ENCODE measurements around the gene ENTPD7. TPM values are rescaled to one million over a fixed set of nuclear protein-coding genes. Genes with fewer than 3 reads are reported as not detected.
"Not testable (repeated sequence)": the region's sequence is repeated elsewhere in the genome, so short reads cannot be mapped to it uniquely, and the experiment has no call there.

Gene ENTPD7
- total RNA-seq, 2 donors from 2014 or later = 2.9 to 4.2 TPM

DNA sequence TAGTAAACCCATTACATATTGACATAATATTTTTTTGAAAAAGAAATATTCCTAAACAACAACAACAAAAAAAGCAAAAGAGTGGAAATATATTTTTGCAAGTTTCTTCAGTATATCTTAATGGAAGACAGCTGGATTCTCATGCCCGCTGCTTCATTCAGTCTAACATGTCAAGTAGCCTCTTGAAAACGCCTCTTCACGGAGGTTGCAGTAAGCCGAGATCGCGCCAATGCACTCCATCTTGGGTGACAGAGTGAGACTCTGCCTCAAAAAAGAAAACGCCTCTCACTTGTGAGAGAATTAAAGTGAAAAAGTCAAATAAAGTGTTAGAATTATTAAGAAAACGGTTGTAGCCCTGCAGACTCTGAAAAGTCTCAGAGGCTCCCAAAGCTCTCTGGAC, 74.1 kb downstream of the ENTPD7 start:
- Mint-ChIP-seq H3K9me3 (no peaks in the 10 kb centered on the region), H3K4me3 (peak overlapping the region; percentile 100), H3K27me3 (no peaks in the 10 kb centered on the region), H3K4me1 (peaks cover 20% of the 10 kb centered on the region), H3K36me3 (ENCODE audit: low read depth) (peaks cover 67% of the 10 kb centered on the region), H3K27ac (no peak overlapping the region)
- no peak for ATAC-seq (replicated peaks)

DNA sequence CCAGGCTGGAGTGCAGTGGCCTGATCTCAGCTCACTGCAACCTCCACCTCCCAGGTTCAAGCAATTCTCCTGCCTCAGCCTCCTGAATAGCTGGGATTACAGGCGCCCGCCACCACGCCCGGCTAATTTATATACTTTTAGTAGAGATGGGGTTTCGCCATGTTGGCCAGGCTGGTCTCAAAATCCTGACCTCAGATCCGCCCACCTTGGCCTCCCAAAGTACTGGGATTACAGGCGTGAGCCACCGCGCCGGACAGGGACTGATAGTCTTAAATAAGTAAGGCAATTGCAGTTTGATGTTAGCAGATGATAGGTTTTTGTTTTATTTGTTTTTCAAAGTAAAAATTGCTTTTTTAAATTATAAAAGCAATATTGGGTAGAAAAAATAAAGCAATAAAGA, 74.8 kb downstream of the ENTPD7 start:
- H3K4me3 Mint-ChIP-seq = peak overlapping the region; percentile 100
- not testable (repeated sequence) for ATAC-seq (replicated peaks); H3K9me3 Mint-ChIP-seq; H3K27me3 Mint-ChIP-seq; H3K27ac Mint-ChIP-seq
- peaks cover 20% of the 10 kb centered on the region for H3K4me1 Mint-ChIP-seq
- H3K36me3 Mint-ChIP-seq (ENCODE audit: low read depth) = peaks cover 67% of the 10 kb centered on the region

DNA sequence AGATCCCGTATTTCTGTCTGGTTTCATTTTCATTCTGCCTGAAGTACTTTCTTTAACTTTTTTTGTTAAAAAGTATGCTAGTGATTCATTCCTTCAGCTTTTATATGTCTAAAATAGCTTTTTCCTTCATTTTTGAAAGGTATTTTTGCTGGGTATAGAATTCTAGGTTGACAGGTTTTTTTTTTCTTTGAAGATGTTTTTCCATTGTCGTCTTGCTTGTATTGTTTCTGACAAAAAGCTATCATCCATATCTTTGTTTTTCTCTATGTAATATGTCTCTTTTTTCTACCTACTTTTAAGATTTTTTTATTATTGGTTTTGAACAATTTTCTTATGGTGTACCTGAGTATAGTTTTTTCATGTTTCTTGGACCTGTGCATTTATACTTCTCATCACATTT, 81.0 kb downstream of the ENTPD7 start:
- Mint-ChIP-seq H3K4me1 (peaks cover 16% of the 10 kb centered on the region), H3K27me3 (no peaks in the 10 kb centered on the region), H3K4me3 (no peak overlapping the region), H3K9me3 (peaks cover 3% of the 10 kb centered on the region), H3K27ac (no peak overlapping the region), H3K36me3 (ENCODE audit: low read depth) (peaks cover 100% of the 10 kb centered on the region)
- no peak for ATAC-seq (replicated peaks)

DNA sequence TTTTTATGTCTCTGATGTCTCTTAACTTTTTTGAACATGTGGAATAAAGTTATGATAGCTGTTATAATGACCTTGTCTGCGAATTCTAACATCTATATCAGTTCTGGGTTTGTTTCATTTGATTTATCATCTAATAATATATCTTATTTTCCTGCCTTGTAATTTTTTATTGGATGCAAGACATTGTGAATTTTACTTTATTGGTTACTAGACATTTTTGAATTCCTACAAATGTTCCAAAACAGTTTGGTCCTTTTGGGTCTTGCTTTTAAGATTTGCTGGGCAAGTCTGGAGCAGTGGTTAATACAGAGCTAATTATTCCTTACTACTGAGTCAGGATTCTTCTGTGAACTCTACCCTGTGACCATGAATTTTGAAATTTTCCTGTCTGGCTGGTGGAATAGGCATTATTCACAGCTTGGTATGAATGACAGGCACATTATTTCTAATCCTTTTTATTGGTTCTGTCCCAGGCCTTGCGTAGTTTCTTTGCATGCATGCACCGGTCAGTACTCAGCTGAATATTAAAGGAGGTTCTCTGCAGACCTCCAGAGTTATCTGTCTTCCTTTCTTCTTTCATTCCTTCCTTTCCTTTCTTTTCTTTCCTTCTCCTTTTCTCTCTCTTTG, 81.7 kb downstream of the ENTPD7 start:
- Mint-ChIP-seq H3K36me3 (ENCODE audit: low read depth) (peaks cover 100% of the 10 kb centered on the region), H3K4me1 (peaks cover 16% of the 10 kb centered on the region), H3K27me3 (no peaks in the 10 kb centered on the region), H3K4me3 (no peak overlapping the region), H3K9me3 (peaks cover 3% of the 10 kb centered on the region), H3K27ac (peak overlapping the region; percentile 53)
- ATAC-seq (replicated peaks) = no peak

DNA sequence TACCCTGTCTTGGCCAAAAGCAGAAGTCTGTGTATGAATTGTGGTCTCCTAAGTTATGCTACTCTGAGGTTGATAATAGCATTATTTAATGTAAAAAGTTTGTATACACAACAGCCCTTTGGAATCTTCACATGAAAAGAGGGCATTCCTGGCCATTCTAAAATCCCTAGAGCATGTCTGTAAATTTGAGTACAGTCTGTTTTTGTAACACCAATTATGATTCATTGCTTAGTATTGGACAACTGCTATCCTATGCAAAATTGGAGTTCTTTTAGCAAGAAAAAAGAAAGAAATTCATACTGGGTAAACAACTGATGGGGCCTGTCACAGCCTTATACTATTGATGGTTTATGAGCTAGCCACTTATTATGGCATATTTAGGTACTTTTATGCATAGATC, 82.9 kb downstream of the ENTPD7 start:
- Mint-ChIP-seq H3K4me3 (no peak overlapping the region), H3K27ac (no peak overlapping the region)
- ATAC-seq (replicated peaks) = no peak

DNA sequence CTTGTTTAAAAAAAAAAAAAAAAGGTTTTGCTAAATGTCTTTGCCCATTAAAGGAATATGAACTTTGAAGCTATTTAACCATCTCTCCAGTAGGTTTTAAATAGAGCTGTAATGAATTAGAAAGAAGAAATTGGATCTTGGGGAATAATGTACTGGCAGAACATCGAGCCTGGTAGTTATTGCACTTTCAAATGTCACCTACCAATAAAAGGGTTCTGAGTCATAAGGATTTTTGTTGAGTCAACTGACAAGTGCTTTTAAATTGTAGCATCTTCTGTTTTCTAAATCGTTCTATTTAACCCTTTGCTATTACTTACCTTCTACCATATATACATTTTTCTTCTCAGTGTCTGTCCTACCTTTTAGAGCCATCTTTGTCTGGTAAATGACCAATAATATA, 83.4 kb downstream of the ENTPD7 start:
- H3K36me3 Mint-ChIP-seq (ENCODE audit: low read depth) = peaks cover 100% of the 10 kb centered on the region
- ATAC-seq (replicated peaks) = no peak
- H3K27me3 Mint-ChIP-seq = no peaks in the 10 kb centered on the region
- no peak overlapping the region for H3K4me3 Mint-ChIP-seq
- H3K9me3 Mint-ChIP-seq = peaks cover 3% of the 10 kb centered on the region
- peaks cover 16% of the 10 kb centered on the region for H3K4me1 Mint-ChIP-seq
- no peak overlapping the region for H3K27ac Mint-ChIP-seq

More for the DNA sequence above, 82.9 kb downstream of the ENTPD7 start:
- Mint-ChIP-seq H3K36me3 (ENCODE audit: low read depth) (peaks cover 100% of the 10 kb centered on the region), H3K4me1 (peaks cover 16% of the 10 kb centered on the region), H3K9me3 (peaks cover 3% of the 10 kb centered on the region), H3K27me3 (no peaks in the 10 kb centered on the region)

DNA sequence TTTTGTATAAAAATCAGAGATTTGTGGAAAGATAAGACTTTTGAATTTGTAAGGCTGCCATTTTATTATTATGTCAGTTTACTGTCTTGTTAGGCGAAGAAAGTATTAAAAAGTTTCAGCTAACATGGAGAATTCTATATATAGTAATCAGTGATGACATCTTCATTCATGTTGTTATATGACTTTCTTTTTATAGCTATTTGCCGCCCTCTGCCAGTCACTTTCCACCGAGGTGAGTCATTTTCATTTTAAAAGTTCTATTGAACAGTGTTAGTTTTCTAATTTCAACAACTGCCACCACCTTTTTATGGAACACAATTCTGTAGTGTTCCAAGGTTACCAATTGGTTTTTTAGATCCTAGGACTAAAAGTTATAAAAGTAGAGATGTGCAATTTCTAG, 84.5 kb downstream of the ENTPD7 start:
- no peak overlapping the region for H3K4me3 Mint-ChIP-seq
- H3K36me3 Mint-ChIP-seq (ENCODE audit: low read depth) = peaks cover 100% of the 10 kb centered on the region
- H3K9me3 Mint-ChIP-seq = peaks cover 3% of the 10 kb centered on the region
- peaks cover 20% of the 10 kb centered on the region for H3K4me1 Mint-ChIP-seq
- no peaks in the 10 kb centered on the region for H3K27me3 Mint-ChIP-seq
- no peak for ATAC-seq (replicated peaks)
- H3K27ac Mint-ChIP-seq = no peak overlapping the region

DNA sequence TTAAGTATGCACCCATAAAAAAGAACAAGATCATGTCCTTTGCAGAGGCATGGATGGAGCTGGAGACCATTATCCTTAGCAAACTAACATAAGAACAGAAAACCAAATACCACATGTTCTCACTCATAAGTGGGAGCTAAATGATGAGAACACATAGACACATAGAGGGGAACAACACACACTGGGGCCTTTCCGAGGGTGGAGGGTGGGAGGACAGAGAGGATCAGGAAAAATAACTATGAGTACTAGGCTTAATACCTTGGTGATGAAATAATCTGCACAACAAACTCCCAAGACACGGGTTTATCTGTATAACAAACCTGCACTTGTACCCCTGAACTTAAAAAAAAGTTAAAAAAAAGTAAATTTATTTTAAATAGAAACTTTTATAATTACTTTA, 86.9 kb downstream of the ENTPD7 start:
- H3K4me3 Mint-ChIP-seq; H3K27me3 Mint-ChIP-seq; H3K27ac Mint-ChIP-seq; ATAC-seq (replicated peaks); H3K9me3 Mint-ChIP-seq: not testable (repeated sequence)
- peaks cover 100% of the 10 kb centered on the region for H3K36me3 Mint-ChIP-seq (ENCODE audit: low read depth)
- peaks cover 20% of the 10 kb centered on the region for H3K4me1 Mint-ChIP-seq

DNA sequence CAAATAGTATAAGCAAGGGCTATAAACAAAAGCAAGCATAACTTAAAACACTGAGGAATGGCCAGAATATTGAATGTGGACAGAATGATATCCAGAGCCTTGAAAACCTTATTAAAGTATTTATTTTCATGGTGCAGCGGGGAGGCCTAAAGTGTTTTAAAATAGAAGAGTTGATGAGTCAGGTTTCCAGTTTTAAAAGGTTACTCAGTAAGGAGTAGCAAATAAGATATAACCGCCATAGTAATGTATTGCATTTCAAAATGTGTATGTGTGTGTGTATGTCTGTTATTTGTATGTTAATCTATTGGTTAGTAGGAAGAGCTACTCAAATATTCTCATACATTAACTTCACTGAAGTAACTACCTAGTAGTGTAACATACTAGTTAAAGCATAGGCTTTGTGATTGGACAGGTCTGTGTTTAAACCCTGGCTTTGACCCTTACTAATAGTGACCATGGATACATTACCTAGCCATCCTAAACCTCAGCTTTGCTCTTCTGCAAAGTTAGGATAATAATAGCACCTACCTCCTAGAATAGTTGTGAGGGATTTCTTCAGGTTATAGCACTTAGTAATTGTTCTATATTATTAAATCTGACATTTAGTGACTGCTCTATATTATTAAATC, 89.6 kb downstream of the ENTPD7 start:
- ATAC-seq (replicated peaks) = no peak
- H3K27ac Mint-ChIP-seq = no peak overlapping the region
- no peak overlapping the region for H3K4me3 Mint-ChIP-seq
- H3K27me3 Mint-ChIP-seq = no peaks in the 10 kb centered on the region
- H3K9me3 Mint-ChIP-seq = no peaks in the 10 kb centered on the region
- H3K4me1 Mint-ChIP-seq = peaks cover 4% of the 10 kb centered on the region
- peaks cover 100% of the 10 kb centered on the region for H3K36me3 Mint-ChIP-seq (ENCODE audit: low read depth)

DNA sequence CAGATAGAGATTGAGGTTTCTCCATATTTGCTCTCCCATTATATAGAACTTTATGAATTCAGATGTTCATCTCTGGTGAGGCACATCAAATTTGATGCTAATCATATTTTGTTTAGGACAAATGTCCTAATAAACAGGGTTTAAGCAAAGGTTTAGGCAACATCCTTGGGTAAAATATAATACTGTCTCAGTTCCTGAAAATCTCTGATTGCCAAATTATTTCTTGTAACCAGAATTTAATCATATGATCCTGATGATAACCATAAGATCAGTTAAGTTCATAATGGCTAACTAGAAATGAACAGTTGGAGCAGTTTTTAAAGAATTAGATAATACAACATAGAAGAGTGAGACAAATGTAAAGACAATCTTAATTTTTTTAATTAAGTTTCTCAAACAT, 91.3 kb downstream of the ENTPD7 start:
- no peak overlapping the region for H3K27ac Mint-ChIP-seq
- peaks cover 100% of the 10 kb centered on the region for H3K36me3 Mint-ChIP-seq (ENCODE audit: low read depth)
- no peaks in the 10 kb centered on the region for H3K9me3 Mint-ChIP-seq
- peaks cover 4% of the 10 kb centered on the region for H3K4me1 Mint-ChIP-seq
- no peak for ATAC-seq (replicated peaks)
- H3K4me3 Mint-ChIP-seq = no peak overlapping the region
- no peaks in the 10 kb centered on the region for H3K27me3 Mint-ChIP-seq

DNA sequence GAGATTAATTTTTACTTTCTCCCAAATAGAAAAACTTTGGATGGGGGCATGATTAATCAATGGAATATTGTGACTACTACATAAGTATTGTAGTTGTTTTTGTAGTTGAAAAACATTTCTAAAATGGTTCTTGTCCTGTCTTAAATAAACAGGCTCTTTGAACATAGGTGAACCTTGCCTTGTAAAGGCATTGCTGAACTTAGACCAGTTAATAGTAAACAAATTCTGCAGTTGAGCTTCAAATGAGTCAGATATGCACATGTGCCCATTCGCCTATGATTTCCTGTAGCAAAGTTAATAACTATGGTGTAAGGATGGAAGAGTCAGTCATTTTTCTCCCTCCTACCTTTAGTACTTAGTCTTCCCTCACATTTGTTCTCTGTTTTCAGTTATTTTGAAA, 95.4 kb downstream of the ENTPD7 start:
- no peak overlapping the region for H3K4me3 Mint-ChIP-seq
- peaks cover 100% of the 10 kb centered on the region for H3K36me3 Mint-ChIP-seq (ENCODE audit: low read depth)
- H3K27me3 Mint-ChIP-seq = no peaks in the 10 kb centered on the region
- no peaks in the 10 kb centered on the region for H3K9me3 Mint-ChIP-seq
- H3K27ac Mint-ChIP-seq = no peak overlapping the region
- no peak for ATAC-seq (replicated peaks)
- no peaks in the 10 kb centered on the region for H3K4me1 Mint-ChIP-seq

Other genes with a start within 250 kb of the ENTPD7 start
- 10 to 100 TPM; 20.1 to 33.9 TPM for gene GOT1, start 228.9 kb upstream of the ENTPD7 start, total RNA-seq
- not detected for gene NKX2-3, start 126.6 kb upstream of the ENTPD7 start, total RNA-seq
- 10 to 100 TPM; 39.2 to 47.2 TPM for gene SLC25A28, start 39.1 kb upstream of the ENTPD7 start, total RNA-seq
- gene COX15, start 72.6 kb downstream of the ENTPD7 start, total RNA-seq = 10 to 100 TPM; 36.7 to 43.0 TPM
- gene CUTC, start 72.7 kb downstream of the ENTPD7 start, total RNA-seq = 10 to 100 TPM; 25.6 to 30.9 TPM
- 1 to 10 TPM; 2.4 to 3.2 TPM for gene ABCC2, start 123.1 kb downstream of the ENTPD7 start, total RNA-seq

Measured in activated T-helper 17 cell treated with anti-CD3 and anti-CD28 coated beads, Interleukin-2, amount 50 U/mL, for 72 hours (primary cell).